ENCODE data around the gene ALG1. TPM values are rescaled to one million over a fixed set of nuclear protein-coding genes. Genes with fewer than 3 reads are reported as not detected.

The ALG1 gene
- total and polyA plus RNA-seq, 8 donors: 13.0 to 23.3 (median 16.4) TPM

DNA sequence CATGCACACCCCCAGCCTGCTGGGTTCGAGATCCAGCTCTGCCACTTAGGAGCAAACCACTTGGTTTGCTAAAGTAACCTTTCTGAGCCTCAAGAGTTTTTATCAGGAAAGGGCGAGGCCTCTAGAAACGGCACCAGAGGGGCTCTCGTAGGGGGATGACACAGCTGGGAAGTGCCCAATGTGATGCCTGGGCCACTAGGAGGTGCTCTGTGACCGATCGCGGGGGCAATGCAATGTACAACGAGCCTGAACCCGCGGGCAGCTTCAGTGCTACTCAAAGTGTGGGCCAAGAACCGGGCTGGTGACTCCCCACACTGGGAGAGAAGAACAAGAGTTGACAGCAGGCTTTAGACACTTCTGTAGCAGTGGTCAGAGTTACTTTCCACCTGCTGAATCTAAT is 15.3 kb upstream of the ALG1 start:
- TF ChIP-seq, protein P1, sequence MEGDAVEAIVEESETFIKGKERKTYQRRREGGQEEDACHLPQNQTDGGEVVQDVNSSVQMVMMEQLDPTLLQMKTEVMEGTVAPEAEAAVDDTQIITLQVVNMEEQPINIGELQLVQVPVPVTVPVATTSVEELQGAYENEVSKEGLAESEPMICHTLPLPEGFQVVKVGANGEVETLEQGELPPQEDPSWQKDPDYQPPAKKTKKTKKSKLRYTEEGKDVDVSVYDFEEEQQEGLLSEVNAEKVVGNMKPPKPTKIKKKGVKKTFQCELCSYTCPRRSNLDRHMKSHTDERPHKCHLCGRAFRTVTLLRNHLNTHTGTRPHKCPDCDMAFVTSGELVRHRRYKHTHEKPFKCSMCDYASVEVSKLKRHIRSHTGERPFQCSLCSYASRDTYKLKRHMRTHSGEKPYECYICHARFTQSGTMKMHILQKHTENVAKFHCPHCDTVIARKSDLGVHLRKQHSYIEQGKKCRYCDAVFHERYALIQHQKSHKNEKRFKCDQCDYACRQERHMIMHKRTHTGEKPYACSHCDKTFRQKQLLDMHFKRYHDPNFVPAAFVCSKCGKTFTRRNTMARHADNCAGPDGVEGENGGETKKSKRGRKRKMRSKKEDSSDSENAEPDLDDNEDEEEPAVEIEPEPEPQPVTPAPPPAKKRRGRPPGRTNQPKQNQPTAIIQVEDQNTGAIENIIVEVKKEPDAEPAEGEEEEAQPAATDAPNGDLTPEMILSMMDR (IDR thresholded peaks at IDR 0.05): no peak
- 18 to 28% methylated on average over 11 of the region's 11 CpGs for WGBS, 2 donors
- Histone ChIP-seq H3K36me3 (no peaks in the 10 kb centered on the region), H3K4me1 (no peaks in the 10 kb centered on the region), H3K9me3 (no peaks in the 10 kb centered on the region), H3K27ac (no peak overlapping the region), H3K4me3 (no peak overlapping the region), H3K27me3 (no peaks in the 10 kb centered on the region)
- intact Hi-C loops (cut with DNase I): no loop called here
- FAIRE-seq (no peak), ATAC-seq (peak in 3 of 4 donors; percentile 55 to 74 (median 62)), DNase-seq (peak in 1 of 6 donors; percentile 26)

DNA sequence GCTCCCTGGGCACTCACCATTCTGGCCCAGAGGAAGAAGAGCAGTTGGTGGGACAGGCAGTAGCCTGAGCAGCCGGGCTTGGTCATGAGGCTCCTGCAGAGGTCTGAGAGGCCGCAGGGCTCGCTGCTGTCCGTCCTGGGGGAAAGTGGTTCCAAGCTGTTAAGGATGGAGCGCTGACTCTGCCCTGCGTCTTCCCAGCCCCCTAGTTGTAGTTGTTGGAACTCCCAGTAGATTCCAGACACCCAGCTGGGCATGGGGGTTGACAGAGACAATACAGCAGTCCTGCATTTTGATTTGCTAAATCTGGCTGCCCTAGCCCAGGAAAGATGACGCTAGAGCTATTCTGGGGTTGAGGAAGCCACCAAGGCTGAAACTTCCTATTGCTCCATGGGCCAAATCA is 13.2 kb upstream of the ALG1 start:
- DNase-seq: no peak
- no peaks in the 10 kb centered on the region for H3K27me3 ChIP-seq
- H3K9me3 ChIP-seq: no peaks in the 10 kb centered on the region
- H3K4me1 ChIP-seq: no peaks in the 10 kb centered on the region
- WGBS, 2 donors: 64% methylated on average over 7 of the region's 7 CpGs
- TF ChIP-seq, protein P1 (IDR thresholded peaks at IDR 0.05): no peak
- intact Hi-C loops (cut with DNase I): no loop called here
- FAIRE-seq: no peak
- H3K4me3 ChIP-seq: no peak overlapping the region
- no peak overlapping the region for H3K27ac ChIP-seq
- ATAC-seq: no peak
- H3K36me3 ChIP-seq: no peaks in the 10 kb centered on the region

DNA sequence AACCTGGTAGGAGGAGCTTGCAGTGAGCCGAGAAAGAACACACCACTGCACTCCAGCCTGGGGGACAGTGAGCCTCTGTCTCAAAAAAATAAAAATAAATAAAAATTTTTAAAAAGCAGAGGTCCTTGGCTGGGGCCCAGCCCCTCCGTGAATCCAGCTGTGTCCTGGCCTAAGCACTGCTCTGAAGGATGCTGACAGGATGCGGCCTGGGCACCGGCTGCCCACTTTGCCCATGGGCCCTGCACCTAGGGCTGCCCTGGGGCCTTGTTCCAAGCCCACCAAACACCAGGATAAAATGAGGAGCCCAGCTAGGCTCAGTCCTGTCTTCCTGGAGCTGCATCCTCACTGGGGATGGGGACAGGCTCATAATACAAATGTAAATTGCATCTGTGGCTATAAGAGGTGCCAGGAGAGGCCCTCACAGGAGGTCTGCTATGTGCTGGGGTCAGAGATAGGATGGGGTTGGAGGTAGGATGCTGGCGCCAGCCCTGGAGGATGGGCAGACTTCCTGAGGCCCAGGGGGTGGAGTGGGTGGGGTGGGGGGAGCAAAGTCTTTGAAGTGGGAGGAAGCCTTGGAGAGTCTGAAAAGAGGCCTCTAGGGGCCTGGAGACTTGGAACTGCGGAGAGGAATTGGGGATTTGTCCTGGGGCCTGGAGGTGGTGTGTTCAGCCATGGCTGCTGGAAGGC is 12.1 kb upstream of the ALG1 start:
- no peak for FAIRE-seq
- no peaks in the 10 kb centered on the region for H3K4me1 ChIP-seq
- H3K4me3 ChIP-seq: no peak overlapping the region
- H3K27ac ChIP-seq: no peak overlapping the region
- no peaks in the 10 kb centered on the region for H3K9me3 ChIP-seq
- H3K27me3 ChIP-seq: no peaks in the 10 kb centered on the region
- ATAC-seq: no peak
- H3K36me3 ChIP-seq: no peaks in the 10 kb centered on the region
- no peak for DNase-seq
- 81 to 83% methylated on average over 6 of the region's 6 CpGs for WGBS, 2 donors
- TF ChIP-seq, protein P1 (IDR thresholded peaks at IDR 0.05): no peak
- intact Hi-C loops (cut with DNase I): no loop called here

DNA sequence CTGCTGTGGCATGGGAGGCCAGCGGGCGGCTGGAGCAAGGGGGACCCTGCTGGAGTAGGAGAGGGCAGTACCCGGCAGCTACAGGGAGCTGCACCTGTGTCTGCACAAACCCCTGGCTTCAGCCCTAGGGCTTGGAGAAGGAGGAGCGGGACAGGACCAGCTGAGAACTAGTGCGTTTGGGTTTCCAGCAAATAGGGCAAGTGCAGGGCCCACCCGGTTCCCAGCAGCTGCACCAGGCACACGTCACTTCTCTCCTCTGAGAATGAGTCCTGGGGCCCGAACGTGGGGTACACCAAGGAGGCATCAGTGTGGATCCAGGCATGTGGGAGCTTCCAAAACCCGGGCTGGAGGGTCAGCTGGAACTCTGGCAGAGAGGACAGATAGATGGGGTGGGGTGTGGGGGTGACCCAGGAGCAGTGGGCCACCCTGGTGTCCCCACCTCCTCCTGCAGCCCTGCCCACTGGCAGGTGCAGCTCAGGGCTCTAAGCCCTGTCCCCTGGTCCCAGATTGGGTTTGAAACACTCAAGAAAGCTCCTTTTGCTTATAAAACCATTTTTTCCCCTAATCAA is 11.5 kb upstream of the ALG1 start:
- DNase-seq (no peak), ATAC-seq (no peak), FAIRE-seq (no peak)
- Histone ChIP-seq H3K27ac (no peak overlapping the region), H3K36me3 (no peaks in the 10 kb centered on the region), H3K4me3 (no peak overlapping the region), H3K27me3 (no peaks in the 10 kb centered on the region), H3K9me3 (no peaks in the 10 kb centered on the region), H3K4me1 (no peaks in the 10 kb centered on the region)
- 77 to 79% methylated on average over 8 to 10 of the region's 10 CpGs for WGBS, 2 donors
- TF ChIP-seq, protein P1 (IDR thresholded peaks at IDR 0.05): no peak
- intact Hi-C loops (cut with DNase I): no loop called here

DNA sequence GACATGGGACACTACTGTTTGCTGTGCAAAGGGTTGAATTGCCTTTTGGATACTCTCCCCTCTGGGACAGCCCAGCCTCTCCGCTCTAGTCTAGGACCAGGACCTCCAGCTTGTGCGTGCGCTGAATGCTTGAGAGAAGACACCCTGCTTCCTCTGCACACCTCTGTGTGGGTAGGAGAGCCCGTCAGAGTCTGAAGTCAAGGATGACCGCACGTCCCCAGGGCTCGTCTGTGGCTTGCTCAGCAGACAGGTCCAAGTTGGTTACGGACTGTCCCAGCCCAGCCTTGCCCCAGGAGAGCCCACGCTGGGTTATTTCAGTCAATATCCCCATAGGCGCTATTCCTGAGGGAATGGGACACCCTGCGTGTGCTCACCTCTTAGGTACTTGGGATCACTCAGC is 9.6 kb upstream of the ALG1 start:
- FAIRE-seq (no peak), DNase-seq (no peak), ATAC-seq (no peak)
- Histone ChIP-seq H3K9me3 (no peaks in the 10 kb centered on the region), H3K36me3 (no peaks in the 10 kb centered on the region), H3K4me3 (no peak overlapping the region), H3K27me3 (no peaks in the 10 kb centered on the region), H3K27ac (no peak overlapping the region), H3K4me1 (no peaks in the 10 kb centered on the region)
- intact Hi-C loops (cut with DNase I): no loop called here
- TF ChIP-seq, protein P1 (IDR thresholded peaks at IDR 0.05): no peak
- WGBS, 2 donors: 82 to 91% methylated on average over 11 of the region's 11 CpGs
